Measurements from ENCODE around the gene SFRP2.

SFRP2 gene

GRCh38 chr4:153788413-153789276, at the start of gene SFRP2:
Gene SFRP2 (minus strand): TSS chr4:153789083. CDS start chr4:153788835, 248 bp downstream.
- peak; percentile 36 for DNase-seq

GRCh38 chr4:153838564-153838963, 49.7 kb upstream of the SFRP2 start:
- no peak for DNase-seq

GRCh38 chr4:153834901-153835300, 46.0 kb upstream of the SFRP2 start:
- DNase-seq, result no peak

GRCh38 chr4:153832720-153833287, 43.9 kb upstream of the SFRP2 start:
- DNase-seq, result no peak

GRCh38 chr4:153832054-153832453, 43.2 kb upstream of the SFRP2 start:
- no peak for DNase-seq

- DNase-seq, result no peak
These were observed 42.4 kb upstream of the SFRP2 start for GRCh38 chr4:153831245-153831644.

GRCh38 chr4:153825691-153826090, 36.8 kb upstream of the SFRP2 start:
- no peak for DNase-seq

GRCh38 chr4:153825126-153825525, 36.2 kb upstream of the SFRP2 start:
- DNase-seq, result no peak

GRCh38 chr4:153824501-153824900, 35.6 kb upstream of the SFRP2 start:
- DNase-seq, result no peak

- DNase-seq, result no peak
These were observed 34.6 kb upstream of the SFRP2 start for GRCh38 chr4:153823483-153823882.

GRCh38 chr4:153822316-153822715, 33.4 kb upstream of the SFRP2 start:
- no peak for DNase-seq

GRCh38 chr4:153817466-153817865, 28.6 kb upstream of the SFRP2 start:
- no peak for DNase-seq

GRCh38 chr4:153816542-153816941, 27.7 kb upstream of the SFRP2 start:
- DNase-seq, result no peak

- DNase-seq, result no peak
These were observed 25.9 kb upstream of the SFRP2 start for GRCh38 chr4:153814789-153815188.

- no peak for DNase-seq
These were observed 21.3 kb upstream of the SFRP2 start for GRCh38 chr4:153809916-153810810.

- DNase-seq, result peak; percentile 57
These were observed 20.4 kb upstream of the SFRP2 start for GRCh38 chr4:153809307-153809706.

GRCh38 chr4:153808175-153808574, 19.3 kb upstream of the SFRP2 start:
- no peak for DNase-seq

- no peak for DNase-seq
These were observed 17.2 kb upstream of the SFRP2 start for GRCh38 chr4:153806073-153806472.

- DNase-seq, result no peak
These were observed 15.8 kb upstream of the SFRP2 start for GRCh38 chr4:153804722-153805121.

- DNase-seq, result no peak
These were observed 10.8 kb upstream of the SFRP2 start for GRCh38 chr4:153799694-153800074.

- DNase-seq, result no peak
These were observed 10.2 kb upstream of the SFRP2 start for GRCh38 chr4:153798901-153799693.

- no peak for DNase-seq
These were observed 9.5 kb upstream of the SFRP2 start for GRCh38 chr4:153798420-153798819.

GRCh38 chr4:153794006-153794405, 5.1 kb upstream of the SFRP2 start:
- no peak for DNase-seq

Measured in activated CD4-positive, alpha-beta T cell treated with anti-CD3 and anti-CD28 coated beads for 48 hours (primary cell).